ENCODE measurements around the gene ARHGAP26.

GRCh38 chr5:143065185-143065965 is 295.2 kb downstream of the ARHGAP26 start:
- TF ChIP-seq CTCF (IDR thresholded peaks at IDR 0.05): no peak
- TF ChIP-seq POLR2A (IDR thresholded peaks at IDR 0.05): no peak

All from lower leg skin (tissue), 3 donors.